NCI-H1105 treated with DMSO at 0.1 percent for 48 hours (cell line): ENCODE measurements around the gene ASB5.
"Not testable (repeated sequence)": the region's sequence is repeated elsewhere in the genome, so short reads cannot be mapped to it uniquely, and the experiment has no call there.

Experiments used
- DNase-seq: peaks from one replicate; lab custom pipeline; 2025; lab: John Stamatoyannopoulos, UW

The ASB5 gene, protein sequence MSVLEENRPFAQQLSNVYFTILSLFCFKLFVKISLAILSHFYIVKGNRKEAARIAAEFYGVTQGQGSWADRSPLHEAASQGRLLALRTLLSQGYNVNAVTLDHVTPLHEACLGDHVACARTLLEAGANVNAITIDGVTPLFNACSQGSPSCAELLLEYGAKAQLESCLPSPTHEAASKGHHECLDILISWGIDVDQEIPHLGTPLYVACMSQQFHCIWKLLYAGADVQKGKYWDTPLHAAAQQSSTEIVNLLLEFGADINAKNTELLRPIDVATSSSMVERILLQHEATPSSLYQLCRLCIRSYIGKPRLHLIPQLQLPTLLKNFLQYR

DNA sequence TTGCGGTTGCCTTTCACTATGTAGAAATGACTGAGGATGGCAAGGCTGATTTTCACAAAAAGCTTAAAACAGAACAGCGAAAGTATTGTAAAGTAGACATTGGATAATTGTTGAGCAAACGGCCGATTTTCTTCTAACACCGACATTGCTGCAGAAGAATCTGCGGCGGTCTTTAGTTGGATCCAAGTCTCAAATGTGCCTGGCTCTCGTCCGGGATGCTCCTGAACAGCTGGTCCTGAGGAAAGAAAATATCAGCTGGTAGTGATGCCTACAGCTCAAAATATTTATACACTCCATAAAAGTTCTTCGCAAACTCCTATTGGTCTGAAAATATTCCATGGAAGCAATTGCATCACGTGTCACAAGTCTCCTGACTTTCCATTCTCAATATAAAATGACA is at the start of gene ASB5:
Gene ASB5 (minus strand): TSS at position 260 of the 400 bp plus-strand sequence. CDS start 114 bp downstream, at position 146.
- no peak for DNase-seq

DNA sequence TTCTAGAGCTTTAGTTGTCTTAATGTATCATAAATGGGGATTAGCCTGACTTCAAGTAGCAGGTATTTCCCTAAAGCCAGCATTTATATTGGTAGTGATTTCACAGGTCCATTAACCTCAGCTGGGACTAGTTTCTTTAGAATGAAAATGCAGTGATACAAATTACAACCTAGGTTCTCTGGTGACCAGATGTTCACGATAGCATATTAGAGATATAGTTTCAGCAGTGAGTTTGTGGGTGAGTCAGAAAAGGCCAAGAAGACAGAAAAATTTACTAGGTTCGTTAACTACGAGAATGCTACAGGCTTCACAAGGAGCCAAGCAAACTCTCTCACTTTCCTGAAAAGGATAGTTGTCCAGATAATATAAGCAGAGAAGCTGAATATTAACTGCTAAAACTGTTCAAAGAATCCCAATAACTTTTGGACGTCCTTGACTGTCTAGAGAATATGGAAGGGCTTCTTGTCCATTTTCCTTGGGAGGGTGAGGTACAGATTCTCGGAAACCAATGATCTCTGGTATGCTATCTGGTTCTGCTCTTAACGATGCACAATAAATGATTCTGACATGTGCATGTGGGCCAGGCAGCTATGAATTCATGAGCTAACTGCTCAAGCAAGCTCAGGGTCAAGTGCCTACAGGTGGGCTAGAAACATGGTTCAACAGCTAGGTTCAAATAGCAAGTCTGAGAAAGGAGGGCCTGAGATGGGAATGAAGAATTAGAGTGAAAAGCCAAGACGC is 44.7 kb upstream of the ASB5 start:
- DNase-seq, result no peak

- DNase-seq, result no peak
Measured at GRCh38 chr4:176309772-176310171, 40.8 kb upstream of the ASB5 start.

GRCh38 chr4:176309046-176309445 is 40.0 kb upstream of the ASB5 start:
- no peak for DNase-seq

DNA sequence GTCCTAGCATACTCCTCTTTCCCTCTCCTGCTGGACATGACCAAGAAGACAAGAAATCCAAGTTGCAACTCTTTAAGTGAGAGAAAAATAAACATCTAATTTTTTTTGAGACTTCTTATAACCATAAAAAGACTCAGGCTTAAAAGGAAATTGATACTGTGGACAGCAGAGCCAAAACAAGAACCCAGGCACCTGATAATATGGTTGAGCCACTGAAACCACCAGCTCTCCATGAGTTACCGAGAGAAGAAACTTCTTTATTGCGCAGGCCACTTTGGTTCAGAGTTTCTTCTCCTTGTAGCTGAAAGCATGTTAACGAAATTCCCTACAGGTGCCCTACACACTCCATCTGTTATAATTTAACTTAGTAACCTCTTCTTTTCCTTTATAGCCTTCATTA is 39.4 kb upstream of the ASB5 start:
- DNase-seq, result no peak

DNA sequence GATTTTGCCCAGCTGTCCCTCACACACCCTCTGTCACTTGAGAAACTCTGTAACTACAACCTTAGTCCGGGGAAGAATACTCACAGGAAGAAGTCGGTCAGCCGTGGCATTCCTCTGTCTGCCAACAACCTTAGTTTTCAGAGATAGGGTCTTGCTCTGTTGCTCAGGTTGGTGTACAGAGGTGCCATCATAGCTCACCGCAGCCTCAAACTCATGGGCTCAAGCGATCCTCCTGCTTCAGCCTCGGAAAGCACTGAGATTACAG is 38.6 kb upstream of the ASB5 start:
- no peak for DNase-seq

GRCh38 chr4:176306837-176307665 is 38.0 kb upstream of the ASB5 start:
- no peak for DNase-seq

DNA sequence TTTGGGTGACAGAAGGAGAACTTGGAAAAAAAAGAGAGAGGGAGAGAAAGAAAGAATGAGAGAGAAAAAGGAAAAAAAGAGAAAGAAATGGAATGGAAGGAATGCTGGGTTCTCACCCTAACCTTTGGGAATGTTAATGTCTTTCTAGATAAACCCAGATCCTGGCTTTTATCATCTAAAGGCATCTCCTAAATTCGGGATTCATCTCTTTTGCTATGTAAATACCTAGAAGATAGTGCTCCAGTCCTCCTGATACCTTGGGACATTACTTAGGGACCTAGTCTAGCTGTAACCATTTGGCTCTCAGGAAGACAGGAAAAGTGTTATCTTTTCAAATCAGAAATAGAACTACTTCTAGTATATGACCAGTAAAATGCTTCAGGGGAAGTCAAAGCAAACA is 34.9 kb upstream of the ASB5 start:
- DNase-seq, result no peak

GRCh38 chr4:176302283-176303275 is 33.6 kb upstream of the ASB5 start:
- DNase-seq, result no peak

- DNase-seq, result no peak
Measured at GRCh38 chr4:176300565-176300964, 31.5 kb upstream of the ASB5 start.

- no peak for DNase-seq
Measured at GRCh38 chr4:176300036-176300435, 31.0 kb upstream of the ASB5 start.

- DNase-seq, result no peak
Measured at GRCh38 chr4:176298664-176299063, 29.6 kb upstream of the ASB5 start.

- not testable (repeated sequence) for DNase-seq
Measured at GRCh38 chr4:176295907-176296306, 26.9 kb upstream of the ASB5 start.

DNA sequence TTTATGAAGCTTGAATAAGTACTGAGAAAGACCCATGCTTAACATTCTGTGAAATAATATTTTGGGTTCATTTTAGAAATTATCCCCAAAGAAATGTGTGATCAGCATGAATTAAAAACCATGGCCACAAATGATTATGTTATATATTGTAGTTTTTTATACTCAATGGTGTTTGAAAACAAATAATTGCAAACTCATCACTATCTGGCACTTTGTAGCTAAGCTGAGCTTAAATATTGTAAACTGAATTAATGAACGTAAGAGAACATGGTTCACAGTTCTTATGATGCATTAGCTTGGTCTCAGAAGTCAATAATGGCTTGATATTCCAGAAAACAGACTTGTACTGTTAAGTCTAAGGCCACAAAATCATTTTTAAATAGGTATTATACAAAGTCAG is 24.6 kb upstream of the ASB5 start:
- no peak for DNase-seq

DNA sequence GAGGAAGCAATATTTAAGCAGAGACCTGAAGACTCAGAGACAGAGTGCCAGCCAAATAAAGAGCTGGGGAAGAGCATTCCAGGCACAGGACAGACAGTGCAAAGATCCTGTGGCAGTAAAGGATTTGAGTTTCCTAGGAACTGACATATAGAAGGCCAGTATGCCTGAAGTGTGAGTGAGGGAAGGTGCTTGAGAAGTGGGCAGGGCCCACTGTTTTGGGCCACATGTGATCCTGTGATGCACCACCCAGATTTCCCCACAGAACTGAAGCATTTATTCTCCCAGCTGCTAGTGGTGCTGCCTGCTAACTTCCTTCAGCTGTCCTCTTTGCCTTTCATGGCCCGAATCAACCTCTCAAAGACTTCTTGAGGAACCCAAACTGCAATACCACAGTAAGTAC is 23.9 kb upstream of the ASB5 start:
- DNase-seq, result no peak

- no peak for DNase-seq
Measured at GRCh38 chr4:176291748-176292147, 22.7 kb upstream of the ASB5 start.

GRCh38 chr4:176290520-176290919 is 21.5 kb upstream of the ASB5 start:
- no peak for DNase-seq

DNA sequence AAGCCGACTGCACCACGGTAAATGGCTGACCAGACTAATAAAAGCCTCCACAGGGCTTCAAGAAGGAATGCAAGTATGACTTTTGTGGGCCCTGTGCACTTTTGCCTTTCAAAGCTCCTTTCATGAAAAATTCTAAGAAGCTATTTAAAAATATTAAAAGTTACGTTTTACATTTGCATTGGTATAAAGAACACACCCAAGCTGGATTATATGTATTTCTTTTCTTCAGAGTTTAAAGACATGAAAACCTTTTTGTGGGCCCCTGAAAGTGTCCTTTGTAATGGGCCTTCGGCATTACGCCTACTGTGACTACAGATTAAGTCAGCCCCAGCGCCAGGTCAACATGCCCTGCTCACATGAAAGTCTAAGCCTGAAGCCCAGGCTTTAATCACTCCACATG is 20.5 kb upstream of the ASB5 start:
- DNase-seq, result no peak

GRCh38 chr4:176288020-176288419 is 19.0 kb upstream of the ASB5 start:
- DNase-seq, result no peak

DNA sequence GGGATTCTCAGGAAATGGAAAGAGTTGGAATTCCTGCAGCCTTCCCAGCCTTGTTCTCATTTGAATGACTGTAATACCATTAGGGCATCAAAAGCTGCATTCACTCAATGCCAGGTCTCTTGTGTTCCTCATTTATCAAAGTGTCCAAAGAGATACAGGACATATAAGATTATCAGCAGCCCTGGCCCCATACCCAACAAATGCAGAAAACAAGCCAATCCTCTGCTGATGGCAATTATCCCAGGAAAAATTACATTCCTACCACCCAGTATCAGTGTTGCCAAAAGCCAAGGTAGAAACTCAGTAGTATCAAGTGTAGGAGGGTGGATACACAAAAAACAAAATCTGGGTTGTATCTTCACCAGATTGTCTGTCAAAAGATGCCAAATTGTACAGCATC is 18.5 kb upstream of the ASB5 start:
- no peak for DNase-seq

DNA sequence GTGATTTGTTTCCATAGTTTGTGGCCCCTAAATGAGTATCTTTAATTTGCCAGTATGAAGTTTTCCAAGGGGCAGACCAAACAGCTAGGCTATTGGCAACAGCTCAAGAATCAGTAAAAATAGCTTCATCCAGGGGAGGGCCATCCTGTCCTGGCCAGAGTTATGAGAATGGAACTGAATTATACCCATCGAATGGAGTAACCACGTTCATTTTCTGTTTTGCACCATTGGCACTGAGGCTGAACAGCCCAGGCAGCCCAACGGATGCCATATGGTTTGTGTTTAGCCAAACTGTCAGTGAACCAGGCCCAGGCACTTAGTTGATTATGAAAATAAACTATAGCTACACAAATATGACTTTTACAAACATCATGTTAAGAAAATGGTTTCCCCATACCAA is 17.7 kb upstream of the ASB5 start:
- DNase-seq, result no peak

DNA sequence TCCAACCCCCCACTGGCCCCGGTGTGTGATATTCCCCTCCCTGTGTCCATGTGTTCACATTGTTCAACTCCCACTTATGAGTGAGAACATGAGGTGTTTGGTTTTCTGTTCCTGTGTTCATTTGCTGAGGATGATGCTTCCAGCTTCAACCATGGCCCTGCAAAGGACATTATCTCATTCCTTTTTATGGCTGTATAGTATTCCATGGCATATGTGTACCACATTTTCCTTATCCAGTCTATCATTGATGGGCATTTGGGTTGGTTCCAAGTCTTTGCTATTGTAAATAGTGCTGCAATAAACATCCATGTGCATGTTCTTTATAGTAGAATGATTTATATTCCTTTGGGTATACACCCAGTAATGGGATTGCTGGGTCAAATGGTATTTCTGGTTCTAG is 10.5 kb upstream of the ASB5 start:
- not testable (repeated sequence) for DNase-seq
